BLaER1 treated with 17β-estradiol and CSF1 and Interleukin-3, amounts not matched to agents 10 nM and 100 nM (cell line): Measurements from ENCODE around the gene XPO4.
"Not testable (repeated sequence)": the region's sequence is repeated elsewhere in the genome, so short reads cannot be mapped to it uniquely, and the experiment has no call there.

Source experiments
- H3K27ac ChIP-seq, 11 experiments: shearing (Covaris generic); formaldehyde crosslinking; 2 replicates each; pipeline ENCODE4 v1.8.1; 2022
- H3K27me3 ChIP-seq, 11 experiments: shearing (Covaris generic); formaldehyde crosslinking; 2 replicates each; pipeline ENCODE4 v1.8.1; 2022
- H3K36me3 ChIP-seq, 11 experiments: shearing (Covaris generic); formaldehyde crosslinking; 2 replicates each; pipeline ENCODE4 v1.8.1; 2022
- H3K4me1 ChIP-seq, 10 experiments: shearing (Covaris generic); formaldehyde crosslinking; 2 replicates each; pipeline ENCODE4 v1.8.1; 2022
- H3K4me2 ChIP-seq, 11 experiments: shearing (Covaris generic); formaldehyde crosslinking; 2 replicates each; pipeline ENCODE4 v1.8.1; 2022
- H3K4me3 ChIP-seq, 10 experiments: shearing (Covaris generic); formaldehyde crosslinking; 2 replicates each; pipeline ENCODE4 v1.8.1; 2022
- H3K9ac ChIP-seq, 11 experiments: shearing (Covaris generic); formaldehyde crosslinking; 2 replicates each; pipeline ENCODE4 v1.8.1; 2022
- H3K9me3 ChIP-seq, 11 experiments: shearing (Covaris generic); formaldehyde crosslinking; replicated peaks in 1 of 11; 2 replicates each; pipeline ENCODE4 v1.8.1; 2022
- H4K20me1 ChIP-seq, 11 experiments: shearing (Covaris generic); formaldehyde crosslinking; 2 replicates each; pipeline ENCODE4 v1.8.1; 2022
- Cebpa-rat ChIP-seq, 11 experiments: shearing (Covaris generic); IDR thresholded peaks; 2 replicates each; pipeline ENCODE4 v1.8.1; 2022

XPO4 gene

DNA sequence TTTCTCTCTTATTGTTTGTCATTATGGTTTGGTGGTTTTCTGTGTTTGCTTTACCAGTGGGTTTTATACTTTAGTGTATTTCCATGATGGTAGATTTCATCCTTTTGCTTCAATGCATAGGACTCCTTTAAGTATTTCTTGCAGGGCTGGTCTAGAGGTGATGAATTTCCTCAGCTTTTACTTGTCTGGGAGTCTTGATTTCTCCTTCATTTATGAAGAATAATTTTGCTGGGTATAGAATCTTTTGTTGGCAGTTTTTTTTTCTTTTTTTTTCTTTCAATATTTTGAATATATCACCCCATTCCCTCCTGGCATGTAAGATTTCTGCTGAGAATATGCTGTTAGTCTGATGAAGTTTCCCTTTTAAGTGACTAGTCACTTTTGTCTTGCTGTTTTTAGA lies 148.5 kb downstream of the XPO4 start:
- H3K27me3 ChIP-seq: no peaks in the 10 kb centered on the region
- no peak overlapping the region for H3K27ac ChIP-seq
- no peak overlapping the region for H3K9ac ChIP-seq
- no peak overlapping the region; a peak in 1 of 20 replicates for H3K4me3 ChIP-seq
- peaks cover 80 to 94% (median 90%) of the 10 kb centered on the region in 11 experiments for H3K9me3 ChIP-seq
- no peak for TF ChIP-seq Cebpa-rat (IDR thresholded peaks at IDR 0.05)
- H3K36me3 ChIP-seq: peaks cover 58 to 76% (median 67%) of the 10 kb centered on the region in 11 experiments
- no peaks in the 10 kb centered on the region for H3K4me1 ChIP-seq
- H4K20me1 ChIP-seq: no peaks in the 10 kb centered on the region
- no peak overlapping the region for H3K4me2 ChIP-seq

DNA sequence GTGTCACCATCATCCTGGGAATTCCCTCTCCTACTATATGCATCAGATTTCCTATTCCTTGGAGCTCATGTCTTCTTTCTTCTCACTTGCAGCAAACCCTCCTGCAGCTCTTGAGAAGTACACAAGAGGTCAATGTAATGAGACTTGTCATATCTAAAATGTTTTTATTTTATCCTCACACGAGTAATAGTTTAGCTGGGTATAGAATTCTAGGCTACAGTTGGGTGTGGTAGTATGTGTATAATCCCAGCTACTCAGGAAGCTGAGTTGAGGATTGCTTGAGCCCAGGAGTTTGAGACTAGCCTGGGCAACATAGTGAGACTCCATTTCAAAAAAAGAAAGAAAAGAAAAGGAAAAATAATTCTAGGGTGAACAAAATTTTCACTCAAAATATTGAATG lies 153.2 kb downstream of the XPO4 start:
- Histone ChIP-seq H3K36me3 (peaks cover 33 to 64% (median 49%) of the 10 kb centered on the region in 11 experiments), H3K4me1 (no peaks in the 10 kb centered on the region), H3K27me3 (no peaks in the 10 kb centered on the region), H3K4me2 (no peak overlapping the region), H3K4me3 (no peak overlapping the region), H4K20me1 (no peaks in the 10 kb centered on the region), H3K9ac (no peak overlapping the region), H3K27ac (no peak overlapping the region), H3K9me3 (peaks cover 56 to 86% (median 69%) of the 10 kb centered on the region in 11 experiments)
- no peak for TF ChIP-seq Cebpa-rat (IDR thresholded peaks at IDR 0.05)

DNA sequence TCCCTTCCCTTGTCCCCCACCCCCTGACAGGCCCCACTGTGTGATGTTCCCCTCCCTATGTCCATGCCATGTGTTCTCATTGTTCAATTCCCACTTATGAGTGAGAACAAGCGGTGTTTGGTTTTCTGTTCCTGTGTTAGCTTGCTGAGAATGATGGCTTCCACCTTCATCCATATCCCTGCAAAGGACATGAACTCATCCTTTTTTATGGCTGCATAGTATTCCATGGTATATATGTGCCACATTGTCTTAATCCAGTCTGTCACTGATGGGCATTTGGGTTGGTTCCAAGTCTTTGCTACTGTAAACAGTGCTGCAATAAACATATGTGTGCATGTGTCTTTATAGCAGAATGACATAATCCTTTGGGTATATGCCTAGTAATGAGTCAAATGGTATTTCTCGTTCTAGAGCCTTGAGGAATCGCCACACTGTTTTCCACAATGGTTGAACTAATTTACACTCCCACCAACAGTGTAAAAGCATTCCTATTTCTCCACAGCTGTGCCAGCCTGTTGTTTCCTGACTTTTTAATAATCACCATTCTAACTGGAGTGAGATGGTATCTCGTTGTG lies 158.6 kb downstream of the XPO4 start:
- not testable (repeated sequence) for H3K27ac ChIP-seq, H4K20me1 ChIP-seq, H3K4me3 ChIP-seq, H3K4me2 ChIP-seq, H3K27me3 ChIP-seq, H3K9ac ChIP-seq, H3K4me1 ChIP-seq
- Histone ChIP-seq H3K9me3 (peaks cover 35 to 64% (median 47%) of the 10 kb centered on the region in 11 experiments), H3K36me3 (peaks cover 16 to 47% (median 27%) of the 10 kb centered on the region in 11 experiments)

DNA sequence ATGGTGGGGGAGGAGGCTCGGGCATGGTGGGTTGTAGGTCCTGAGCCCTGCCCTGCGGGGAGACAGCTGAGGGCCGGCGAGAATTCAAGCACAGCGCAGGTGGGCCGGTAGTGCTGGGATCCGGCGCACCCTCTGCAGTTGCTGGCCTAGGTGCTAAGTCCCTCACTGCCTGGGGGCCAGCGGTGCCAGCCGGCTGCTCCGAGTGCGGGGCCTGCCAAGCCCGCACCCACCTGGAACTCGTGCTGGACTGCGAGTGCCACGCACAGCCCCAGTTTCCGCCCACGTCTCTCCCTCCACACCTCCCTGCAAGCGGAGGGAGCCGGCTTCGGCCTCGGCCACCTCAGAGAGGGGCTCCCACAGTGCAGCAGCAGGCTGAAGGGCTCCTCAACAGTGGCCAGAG lies 162.5 kb downstream of the XPO4 start:
- Histone ChIP-seq H3K27ac (no peak overlapping the region), H3K4me1 (no peaks in the 10 kb centered on the region), H3K9me3 (peaks cover 23 to 35% (median 31%) of the 10 kb centered on the region in 11 experiments), H3K27me3 (no peaks in the 10 kb centered on the region), H3K36me3 (peaks cover 17 to 30% (median 26%) of the 10 kb centered on the region in 11 experiments; a peak in 19 of 22 replicates), H3K9ac (no peak overlapping the region), H4K20me1 (no peaks in the 10 kb centered on the region), H3K4me2 (no peak overlapping the region), H3K4me3 (no peak overlapping the region)
- TF ChIP-seq Cebpa-rat (IDR thresholded peaks at IDR 0.05): no peak

DNA sequence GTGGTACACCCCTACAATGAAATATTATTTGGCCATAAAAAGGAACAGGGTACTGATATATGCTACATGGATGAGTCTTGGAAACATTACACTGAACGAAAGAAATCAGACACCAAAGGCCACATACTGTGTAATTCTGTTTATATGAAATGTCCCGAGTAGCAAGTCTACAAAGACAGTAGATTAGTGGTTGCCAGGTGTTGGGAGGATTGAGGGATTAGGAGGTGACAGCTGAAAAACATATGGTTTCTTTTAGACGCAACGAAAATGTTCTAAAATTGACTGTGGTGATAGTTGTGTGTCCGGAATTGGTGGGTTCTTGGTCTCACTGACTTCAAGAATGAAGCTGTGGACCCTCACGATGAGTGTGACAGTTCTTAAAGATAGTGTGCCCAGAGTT lies 163.9 kb downstream of the XPO4 start:
- no peak for TF ChIP-seq Cebpa-rat (IDR thresholded peaks at IDR 0.05)
- peaks cover 17 to 37% (median 27%) of the 10 kb centered on the region in 11 experiments; a peak in 19 of 22 replicates for H3K36me3 ChIP-seq

GRCh38 chr13:20729633-20730585 lies 172.6 kb downstream of the XPO4 start:
- Histone ChIP-seq H3K27me3 (no peaks in the 10 kb centered on the region), H3K27ac (no peak overlapping the region), H3K4me1 (peaks cover 0 to 5% (median 0%) of the 10 kb centered on the region in 10 experiments; a peak in 2 of 20 replicates), H3K9ac (no peak overlapping the region), H3K9me3 (no peaks in the 10 kb centered on the region; a peak in 2 of 22 replicates), H3K4me3 (no peak overlapping the region), H3K4me2 (no peak overlapping the region), H3K36me3 (peaks cover 9 to 49% (median 24%) of the 10 kb centered on the region in 11 experiments; a peak in 19 of 22 replicates), H4K20me1 (no peaks in the 10 kb centered on the region)
- no peak for TF ChIP-seq Cebpa-rat (IDR thresholded peaks at IDR 0.05)

More for the DNA sequence above, 163.9 kb downstream of the XPO4 start:
- Histone ChIP-seq H3K4me1 (no peaks in the 10 kb centered on the region), H3K9ac (no peak overlapping the region), H3K4me3 (no peak overlapping the region), H3K9me3 (peaks cover 17 to 29% (median 25%) of the 10 kb centered on the region in 11 experiments), H3K4me2 (no peak overlapping the region), H3K27ac (no peak overlapping the region), H3K27me3 (no peaks in the 10 kb centered on the region), H4K20me1 (no peaks in the 10 kb centered on the region)

GRCh38 chr13:20728579-20729311 lies 173.8 kb downstream of the XPO4 start:
- TF ChIP-seq Cebpa-rat (IDR thresholded peaks at IDR 0.05): no peak
- no peaks in the 10 kb centered on the region; a peak in 2 of 22 replicates for H3K9me3 ChIP-seq
- no peaks in the 10 kb centered on the region for H4K20me1 ChIP-seq
- H3K27ac ChIP-seq: no peak overlapping the region
- no peak overlapping the region for H3K9ac ChIP-seq
- no peaks in the 10 kb centered on the region for H3K27me3 ChIP-seq
- H3K36me3 ChIP-seq: peaks cover 9 to 40% (median 22%) of the 10 kb centered on the region in 11 experiments; a peak in 19 of 22 replicates
- no peak overlapping the region for H3K4me3 ChIP-seq
- H3K4me2 ChIP-seq: no peak overlapping the region; a peak in 1 of 22 replicates
- peaks cover 0 to 5% (median 0%) of the 10 kb centered on the region in 10 experiments; a peak in 2 of 20 replicates for H3K4me1 ChIP-seq

- Histone ChIP-seq H3K4me1 (peaks cover 0 to 5% (median 0%) of the 10 kb centered on the region in 10 experiments; a peak in 2 of 20 replicates), H3K36me3 (peaks cover 9 to 38% (median 22%) of the 10 kb centered on the region in 11 experiments; a peak in 19 of 22 replicates), H4K20me1 (no peaks in the 10 kb centered on the region), H3K4me2 (no peak overlapping the region), H3K27me3 (no peaks in the 10 kb centered on the region), H3K9ac (no peak overlapping the region), H3K9me3 (no peaks in the 10 kb centered on the region; a peak in 2 of 22 replicates), H3K4me3 (no peak overlapping the region), H3K27ac (no peak overlapping the region)
- no peak for TF ChIP-seq Cebpa-rat (IDR thresholded peaks at IDR 0.05)
Observed at GRCh38 chr13:20727856-20728255, 174.7 kb downstream of the XPO4 start.
